ENCODE measurements around the gene PRRX2.

GRCh38 chr9:129732946-129733631 lies 67.6 kb downstream of the PRRX2 start:
- TF ChIP-seq CTCF (IDR thresholded peaks at IDR 0.05) (no peak), EP300 (IDR thresholded peaks at IDR 0.05) (no peak), POLR2A (IDR thresholded peaks at IDR 0.05) (no peak), POLR2AphosphoS5 (IDR thresholded peaks at IDR 0.05) (no peak)

Measured in upper lobe of left lung (tissue), 4 donors.